GM12801 (cell line): ENCODE data around the gene CA4.

Source experiments
- TF ChIP-seq, protein P1 (sequence below): IDR thresholded peaks from one replicate; pipeline ENCODE4 v1.5.1; 2011; ENCODE audit warnings: control low read depth; ENCODE audit not compliant: insufficient read length; ENCODE audit errors: extremely low read depth

The CA4 gene

DNA sequence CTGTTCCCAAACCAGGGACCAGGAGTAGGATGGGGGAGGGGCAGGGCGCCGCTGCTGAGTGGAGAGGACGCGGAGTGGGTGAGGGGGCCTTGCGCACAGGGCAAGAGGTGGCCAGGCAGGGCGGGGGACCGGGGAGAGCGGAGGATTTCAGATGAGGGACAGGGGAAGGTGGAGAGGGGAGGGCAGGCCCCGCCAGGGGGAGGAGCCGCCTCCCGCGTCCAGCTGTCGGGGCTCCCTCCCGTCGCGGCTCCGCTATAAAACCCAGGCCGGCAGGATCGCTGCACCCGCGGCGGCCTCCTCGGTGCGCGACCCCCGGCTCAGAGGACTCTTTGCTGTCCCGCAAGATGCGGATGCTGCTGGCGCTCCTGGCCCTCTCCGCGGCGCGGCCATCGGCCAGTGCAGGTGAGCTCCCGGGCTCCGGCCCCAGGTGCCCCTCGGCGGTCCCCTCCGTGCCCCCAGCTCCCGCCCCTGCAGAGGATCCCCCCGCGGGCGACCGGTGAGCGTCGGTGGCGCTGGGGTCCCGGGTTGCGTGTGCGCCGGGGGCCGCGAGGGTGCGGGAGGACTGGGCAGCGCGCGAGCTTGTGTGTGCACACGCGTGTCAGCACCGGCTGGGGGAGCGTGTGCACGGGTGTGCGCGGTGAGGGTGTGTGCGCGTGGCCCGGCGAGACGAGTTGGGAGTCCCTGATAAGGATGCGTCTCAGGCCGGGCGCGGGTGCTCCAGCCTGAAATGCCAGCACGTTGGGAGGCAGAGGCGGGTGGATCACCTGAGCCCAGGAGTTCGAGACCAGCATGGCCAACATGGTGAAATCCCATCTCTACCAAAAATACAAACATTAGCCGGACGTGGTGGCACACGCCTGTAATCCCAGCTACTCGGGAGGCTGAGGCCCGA lies at the start of gene CA4:
CA4 (plus strand) TSS at position 283 of the 892 bp plus-strand sequence; CDS start at position 345, 62 bp downstream.
- TF ChIP-seq, protein P1, sequence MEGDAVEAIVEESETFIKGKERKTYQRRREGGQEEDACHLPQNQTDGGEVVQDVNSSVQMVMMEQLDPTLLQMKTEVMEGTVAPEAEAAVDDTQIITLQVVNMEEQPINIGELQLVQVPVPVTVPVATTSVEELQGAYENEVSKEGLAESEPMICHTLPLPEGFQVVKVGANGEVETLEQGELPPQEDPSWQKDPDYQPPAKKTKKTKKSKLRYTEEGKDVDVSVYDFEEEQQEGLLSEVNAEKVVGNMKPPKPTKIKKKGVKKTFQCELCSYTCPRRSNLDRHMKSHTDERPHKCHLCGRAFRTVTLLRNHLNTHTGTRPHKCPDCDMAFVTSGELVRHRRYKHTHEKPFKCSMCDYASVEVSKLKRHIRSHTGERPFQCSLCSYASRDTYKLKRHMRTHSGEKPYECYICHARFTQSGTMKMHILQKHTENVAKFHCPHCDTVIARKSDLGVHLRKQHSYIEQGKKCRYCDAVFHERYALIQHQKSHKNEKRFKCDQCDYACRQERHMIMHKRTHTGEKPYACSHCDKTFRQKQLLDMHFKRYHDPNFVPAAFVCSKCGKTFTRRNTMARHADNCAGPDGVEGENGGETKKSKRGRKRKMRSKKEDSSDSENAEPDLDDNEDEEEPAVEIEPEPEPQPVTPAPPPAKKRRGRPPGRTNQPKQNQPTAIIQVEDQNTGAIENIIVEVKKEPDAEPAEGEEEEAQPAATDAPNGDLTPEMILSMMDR, result no peak

DNA sequence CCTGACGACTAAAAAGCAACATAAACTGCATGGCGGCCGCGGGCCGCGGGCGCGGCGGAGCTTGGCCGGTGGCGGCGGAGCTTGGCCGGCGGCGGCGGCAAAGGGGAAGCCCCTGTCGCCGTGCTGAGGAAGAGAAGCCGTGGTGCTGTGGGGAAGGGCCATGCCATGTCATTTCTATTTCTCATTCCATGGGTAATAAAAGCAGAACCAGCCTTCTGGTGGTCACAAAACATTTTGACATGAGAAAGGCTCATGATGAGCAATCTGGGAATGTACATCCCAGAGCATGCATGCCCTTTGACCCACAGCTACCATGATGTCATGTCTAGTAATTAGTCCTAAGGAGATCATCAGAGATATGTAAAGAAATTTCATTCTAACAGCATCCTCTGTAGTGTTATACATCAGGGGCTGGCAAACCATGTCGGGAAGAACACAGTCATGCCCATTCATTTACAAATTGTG lies 47.1 kb upstream of the CA4 start:
- TF ChIP-seq, protein P1, result no peak

DNA sequence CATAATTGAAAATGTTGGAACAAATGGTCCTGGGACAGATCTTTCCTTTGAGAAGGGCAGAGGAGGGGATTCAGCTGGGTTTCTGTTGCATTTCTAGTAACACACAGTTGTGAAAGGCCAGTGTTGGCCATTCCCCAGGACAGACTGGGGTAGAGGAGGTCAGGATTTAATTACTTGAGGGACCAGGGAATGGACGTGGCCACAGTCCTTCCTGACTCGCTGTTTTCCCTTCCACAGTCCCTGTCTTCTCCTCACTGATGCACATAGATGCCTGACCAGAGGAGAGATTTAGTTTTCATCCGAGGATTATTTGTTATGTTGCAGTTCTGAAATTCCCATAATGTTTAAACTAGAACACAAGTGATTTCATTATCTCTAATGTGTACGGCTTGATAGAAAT lies 45.8 kb upstream of the CA4 start:
- TF ChIP-seq, protein P1, result no peak

DNA sequence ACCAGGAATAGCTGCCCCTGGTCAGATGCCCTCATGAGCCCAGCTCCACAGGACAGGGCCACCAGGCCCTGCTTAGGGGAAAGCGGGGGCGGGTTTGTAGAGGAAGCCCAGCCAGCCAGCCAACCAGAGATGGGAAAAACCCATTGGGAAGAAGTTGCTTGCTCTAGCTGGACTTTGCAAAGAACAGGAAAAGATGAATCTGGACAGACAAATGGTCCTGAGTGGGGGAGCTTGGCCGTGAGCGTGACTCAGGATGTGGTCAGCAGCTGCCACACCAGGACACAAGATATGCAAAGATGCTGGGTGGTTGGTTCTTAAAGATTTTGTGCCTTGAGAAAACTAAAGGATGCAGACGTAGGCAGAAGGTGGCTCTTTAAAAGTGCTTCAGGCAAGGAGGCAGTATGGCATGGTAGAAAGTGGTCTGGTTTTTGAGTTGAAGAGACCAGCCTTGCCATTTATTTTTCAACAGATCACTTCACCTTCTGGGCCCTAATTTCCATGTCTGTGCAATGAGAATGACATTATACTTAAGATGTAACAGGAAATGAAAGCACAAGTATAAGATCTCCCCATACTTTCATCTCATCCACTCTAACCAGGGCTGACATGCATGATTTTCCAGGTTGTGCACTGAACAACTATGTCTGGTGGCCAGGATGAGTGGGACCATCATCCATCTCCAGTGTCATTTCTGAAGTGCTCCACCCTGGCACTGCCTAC lies 43.3 kb upstream of the CA4 start:
- TF ChIP-seq, protein P1, result no peak

DNA sequence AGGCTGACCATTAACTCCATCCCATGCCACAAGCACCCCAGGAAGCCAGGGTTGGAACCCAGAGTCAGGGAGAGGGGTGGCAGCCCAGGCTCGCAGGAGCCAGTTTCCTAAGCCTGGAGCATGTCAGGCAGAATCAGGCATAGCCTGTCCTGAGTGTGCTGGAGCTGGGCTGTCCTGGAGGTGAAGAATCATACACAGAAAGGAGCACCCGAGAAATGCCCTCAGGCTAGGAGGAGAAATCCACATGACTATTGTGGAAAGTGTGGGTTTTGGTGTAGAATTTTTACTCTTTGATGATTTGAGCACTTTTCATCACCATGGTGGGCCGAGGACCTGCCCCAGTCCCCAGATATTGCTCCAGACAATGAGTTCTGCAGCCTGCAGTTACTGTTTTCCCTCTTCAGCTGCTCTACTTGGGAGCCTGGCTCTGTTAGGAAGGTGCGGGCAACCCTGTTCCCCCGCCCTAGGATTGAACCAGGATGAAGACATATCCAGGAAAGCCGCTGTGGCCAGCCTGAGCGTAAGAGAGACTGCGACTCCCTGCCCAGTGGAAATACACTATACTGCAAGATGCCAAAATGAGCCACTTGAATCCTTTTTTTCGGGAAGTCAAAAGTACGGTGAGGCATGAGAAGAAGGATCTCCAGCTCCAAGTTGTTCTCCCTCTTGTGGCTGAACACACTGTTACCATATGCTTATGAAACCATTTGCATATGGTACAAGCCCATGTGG lies 42.1 kb upstream of the CA4 start:
- TF ChIP-seq, protein P1, result no peak

DNA sequence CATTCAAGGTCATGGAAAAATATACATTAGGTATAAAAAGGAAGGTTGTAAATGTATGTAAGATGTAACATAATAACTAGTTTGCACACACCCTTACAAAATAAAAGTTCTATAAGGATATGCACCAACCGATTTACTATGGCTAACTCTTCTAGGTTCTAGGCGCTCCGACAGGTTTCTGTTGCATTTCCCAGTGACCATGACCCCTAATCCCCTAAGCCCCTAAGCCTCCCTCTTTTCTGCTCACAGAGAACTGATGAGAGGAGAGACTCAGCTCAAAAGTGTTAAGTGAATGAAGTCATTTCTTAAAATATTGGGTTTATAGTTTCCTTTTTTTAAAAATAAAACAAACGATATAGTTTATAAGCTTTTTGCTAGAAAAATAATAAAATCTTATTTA lies 41.1 kb upstream of the CA4 start:
- TF ChIP-seq, protein P1, result no peak

DNA sequence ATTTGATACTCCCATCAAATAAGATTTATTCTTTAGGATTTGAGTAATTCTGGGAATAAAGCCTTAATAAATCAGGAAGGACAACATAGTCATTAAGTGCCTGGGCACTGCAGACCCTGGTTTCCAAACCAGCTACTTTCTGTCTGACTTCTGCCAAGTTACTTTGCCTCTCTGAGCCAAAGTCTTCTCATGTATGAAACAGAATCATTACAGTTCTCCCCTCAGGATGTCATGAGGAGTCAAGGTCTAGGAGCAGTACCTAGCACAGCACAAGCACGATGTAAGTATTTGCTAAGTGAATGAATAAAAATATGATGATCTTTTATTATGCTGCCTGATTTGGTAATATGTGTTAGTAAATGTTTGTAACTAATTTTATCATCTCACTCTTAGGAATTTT lies 40.6 kb upstream of the CA4 start:
- TF ChIP-seq, protein P1, result no peak
